Astrocyte (in vitro differentiated cells and primary cell): ENCODE data around the gene PDCL3. TPM values are rescaled to one million over a fixed set of nuclear protein-coding genes. Genes with fewer than 3 reads are reported as not detected.

Experiments used
- DNase-seq: peaks from one replicate; pipeline ENCODE4 v3.0.0-alpha.2; 2010; ENCODE audit warnings: low read depth
- FAIRE-seq: peaks from 2 replicates; lab custom pipeline; 2011; peaks lifted over from hg19 to GRCh38; lab: Jason Lieb, UNC
- H2AFZ ChIP-seq: 2 replicates; pipeline ENCODE4 v1.6.0; 2012; ENCODE audit warnings: low read depth, low read length, inconsistent platforms
- H3K27ac ChIP-seq: 2 replicates; pipeline ENCODE4 v1.5.1; 2011; ENCODE audit warnings: low read depth, low read length, inconsistent platforms
- H3K27me3 ChIP-seq: 2 replicates; pipeline ENCODE4 v1.6.0; 2011; ENCODE audit warnings: low read length, inconsistent platforms; ENCODE audit not compliant: insufficient read depth
- H3K36me3 ChIP-seq: 2 replicates; pipeline ENCODE4 v1.5.1; 2011; ENCODE audit warnings: low read length, inconsistent platforms; ENCODE audit not compliant: insufficient read depth
- H3K4me1 ChIP-seq: 2 replicates; pipeline ENCODE4 v1.5.1; 2011; ENCODE audit warnings: low read length, inconsistent platforms; ENCODE audit not compliant: insufficient read depth
- H3K4me2 ChIP-seq: 2 replicates; pipeline ENCODE4 v1.6.0; 2012; ENCODE audit warnings: low read length, inconsistent platforms
- H3K4me3 ChIP-seq: 2 replicates; pipeline ENCODE4 v1.5.1; 2011; ENCODE audit warnings: low read depth, mild to moderate bottlenecking, low read length, inconsistent platforms; ENCODE audit not compliant: insufficient read depth
- H3K79me2 ChIP-seq: 2 replicates; pipeline ENCODE4 v1.6.0; 2012; ENCODE audit warnings: mild to moderate bottlenecking, low read length, inconsistent platforms; ENCODE audit not compliant: insufficient read depth
- H3K9ac ChIP-seq: 2 replicates; pipeline ENCODE4 v1.6.0; 2012; ENCODE audit warnings: mild to moderate bottlenecking, low read length, inconsistent platforms
- H3K9me3 ChIP-seq: 2 replicates; pipeline ENCODE4 v1.5.1; 2012; ENCODE audit warnings: low read depth, mild to moderate bottlenecking, low read length, inconsistent platforms; ENCODE audit not compliant: insufficient read depth
- H4K20me1 ChIP-seq: 2 replicates; pipeline ENCODE4 v1.6.0; 2012; ENCODE audit warnings: low read length, inconsistent platforms; ENCODE audit not compliant: insufficient read depth
- H3K27ac Mint-ChIP-seq: one replicate; pipeline ENCODE4 v1.8.0; 2021; ENCODE audit warnings: mild to moderate bottlenecking, mixed read lengths; ENCODE audit not compliant: unreplicated experiment
- H3K27me3 Mint-ChIP-seq: one replicate; pipeline ENCODE4 v1.8.0; 2021; ENCODE audit warnings: low read depth, mixed read lengths; ENCODE audit not compliant: unreplicated experiment
- H3K36me3 Mint-ChIP-seq: one replicate; pipeline ENCODE4 v1.8.0; 2021; ENCODE audit warnings: low read depth, mixed read lengths; ENCODE audit not compliant: unreplicated experiment
- H3K4me1 Mint-ChIP-seq: one replicate; pipeline ENCODE4 v1.8.0; 2021; ENCODE audit warnings: low read depth, mixed read lengths; ENCODE audit not compliant: unreplicated experiment
- H3K4me3 Mint-ChIP-seq: one replicate; pipeline ENCODE4 v1.8.0; 2021; ENCODE audit warnings: mild to moderate bottlenecking, moderate library complexity, mixed read lengths; ENCODE audit not compliant: unreplicated experiment
- H3K9me3 Mint-ChIP-seq: one replicate; pipeline ENCODE4 v1.8.0; 2021; ENCODE audit warnings: mild to moderate bottlenecking, mixed read lengths; ENCODE audit not compliant: unreplicated experiment
- CTCF ChIP-seq: IDR thresholded peaks from 2 replicates; pipeline ENCODE4 v1.5.1; 2011; ENCODE audit warnings: low read depth, mild to moderate bottlenecking, inconsistent platforms, low read length, moderate library complexity; ENCODE audit not compliant: insufficient read depth
- EZH2 ChIP-seq: IDR thresholded peaks from 2 replicates; pipeline ENCODE4 v1.6.1; 2012; ENCODE audit warnings: mild to moderate bottlenecking, low read length, inconsistent platforms; ENCODE audit not compliant: insufficient read depth
- total RNA-seq: library from RNA; stranded (reverse); gene quantifications from 2 replicates; pipeline ENCODE4 v1.2.1, GENCODE V29; 2021

The PDCL3 gene
- total RNA-seq, 1 donor from 2014 or later = 35.5 TPM

- DNase-seq = no peak
- no peaks in the 10 kb centered on the region for H3K36me3 Mint-ChIP-seq
- FAIRE-seq = no peak
- H4K20me1 ChIP-seq = no peaks in the 10 kb centered on the region
- no peak overlapping the region for H3K27ac Mint-ChIP-seq
- no peaks in the 10 kb centered on the region for H3K4me1 Mint-ChIP-seq
- no peak overlapping the region for H3K9ac ChIP-seq
- no peaks in the 10 kb centered on the region for H3K36me3 ChIP-seq
- peaks cover 16% of the 10 kb centered on the region for H3K27me3 ChIP-seq
- H3K9me3 Mint-ChIP-seq = peaks cover 18% of the 10 kb centered on the region
- no peak overlapping the region for H2AFZ ChIP-seq
- peaks cover 30% of the 10 kb centered on the region for H3K27me3 Mint-ChIP-seq
- no peaks in the 10 kb centered on the region for H3K79me2 ChIP-seq
- no peak for TF ChIP-seq EZH2
- TF ChIP-seq CTCF = no peak
- no peak overlapping the region for H3K4me2 ChIP-seq
- H3K4me1 ChIP-seq = no peaks in the 10 kb centered on the region
- peaks cover 7% of the 10 kb centered on the region for H3K9me3 ChIP-seq
- no peak overlapping the region for H3K4me3 ChIP-seq
- H3K4me3 Mint-ChIP-seq = no peak overlapping the region
- H3K27ac ChIP-seq = no peak overlapping the region
Measured at GRCh38 chr2:100624536-100624935, 61.7 kb downstream of the PDCL3 start.

GRCh38 chr2:100625717-100626116 is 62.9 kb downstream of the PDCL3 start:
- Histone ChIP-seq H3K9me3 (peaks cover 7% of the 10 kb centered on the region), H3K4me2 (no peak overlapping the region), H3K9ac (no peak overlapping the region), H3K36me3 (no peaks in the 10 kb centered on the region), H3K27ac (no peak overlapping the region), H3K27me3 (peaks cover 16% of the 10 kb centered on the region), H2AFZ (no peak overlapping the region), H3K4me1 (peaks cover 4% of the 10 kb centered on the region), H3K79me2 (no peaks in the 10 kb centered on the region), H3K4me3 (no peak overlapping the region), H4K20me1 (no peaks in the 10 kb centered on the region)
- peaks cover 36% of the 10 kb centered on the region for H3K27me3 Mint-ChIP-seq
- TF ChIP-seq EZH2 (no peak), CTCF (no peak)
- no peaks in the 10 kb centered on the region for H3K36me3 Mint-ChIP-seq
- no peaks in the 10 kb centered on the region for H3K4me1 Mint-ChIP-seq
- H3K9me3 Mint-ChIP-seq = peaks cover 11% of the 10 kb centered on the region
- H3K27ac Mint-ChIP-seq = no peak overlapping the region
- DNase-seq (no peak), FAIRE-seq (no peak)
- H3K4me3 Mint-ChIP-seq = no peak overlapping the region

Other genes starting within 250 kb of the PDCL3 start
- 0.45 and 0.62 TPM in 2 replicates for gene LONRF2, start 240.5 kb upstream of the PDCL3 start, total RNA-seq
- gene CHST10, start 145.3 kb upstream of the PDCL3 start, total RNA-seq = 11.1 and 12.7 TPM in 2 replicates
- not detected in 2 replicates for gene NMS, start 92.5 kb upstream of the PDCL3 start, total RNA-seq